A673 (cell line): ENCODE data around the gene CMTM4.

ENCODE experiments used
- EZH2 ChIP-seq: fragments of 200-600 bp; sonication (generic); IDR thresholded peaks from 2 replicates; pipeline ENCODE4 v1.6.1; 2017; ENCODE audit warnings: borderline replicate concordance, low read depth, mild to moderate bottlenecking, mixed read lengths, antibody characterized with exemption, low read length; ENCODE audit not compliant: poor library complexity, severe bottlenecking
- TF ChIP-seq, protein P1 (sequence below): fragments of 300-800, 200-600 bp; sonication (generic); conservative IDR thresholded peaks from 2 replicates; pipeline ENCODE4 v1.5.1; 2017; ENCODE audit warnings: low read depth, mild to moderate bottlenecking, antibody characterized with exemption, low read length, moderate library complexity, mixed read lengths

DNA sequence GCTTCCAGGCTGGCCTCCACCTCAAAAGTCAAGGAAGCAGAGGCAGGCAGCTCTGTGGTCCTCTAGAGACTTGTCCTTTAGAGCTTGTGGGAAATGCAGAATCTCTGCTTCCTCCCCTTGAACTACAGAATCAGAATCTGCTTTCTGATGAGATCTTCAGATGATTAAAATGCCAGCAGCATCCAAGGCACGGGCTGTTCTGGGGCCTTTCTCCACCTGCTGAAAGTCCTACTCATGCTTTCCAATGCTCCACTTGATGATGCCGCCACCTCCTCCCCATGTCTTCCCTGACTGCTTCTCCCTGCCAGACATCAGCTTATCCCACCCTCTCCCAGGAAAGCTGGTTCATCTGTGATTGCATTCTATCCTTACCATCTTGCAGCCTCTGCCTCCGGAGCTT, 58.7 kb downstream of the CMTM4 start:
- TF ChIP-seq, protein P1, sequence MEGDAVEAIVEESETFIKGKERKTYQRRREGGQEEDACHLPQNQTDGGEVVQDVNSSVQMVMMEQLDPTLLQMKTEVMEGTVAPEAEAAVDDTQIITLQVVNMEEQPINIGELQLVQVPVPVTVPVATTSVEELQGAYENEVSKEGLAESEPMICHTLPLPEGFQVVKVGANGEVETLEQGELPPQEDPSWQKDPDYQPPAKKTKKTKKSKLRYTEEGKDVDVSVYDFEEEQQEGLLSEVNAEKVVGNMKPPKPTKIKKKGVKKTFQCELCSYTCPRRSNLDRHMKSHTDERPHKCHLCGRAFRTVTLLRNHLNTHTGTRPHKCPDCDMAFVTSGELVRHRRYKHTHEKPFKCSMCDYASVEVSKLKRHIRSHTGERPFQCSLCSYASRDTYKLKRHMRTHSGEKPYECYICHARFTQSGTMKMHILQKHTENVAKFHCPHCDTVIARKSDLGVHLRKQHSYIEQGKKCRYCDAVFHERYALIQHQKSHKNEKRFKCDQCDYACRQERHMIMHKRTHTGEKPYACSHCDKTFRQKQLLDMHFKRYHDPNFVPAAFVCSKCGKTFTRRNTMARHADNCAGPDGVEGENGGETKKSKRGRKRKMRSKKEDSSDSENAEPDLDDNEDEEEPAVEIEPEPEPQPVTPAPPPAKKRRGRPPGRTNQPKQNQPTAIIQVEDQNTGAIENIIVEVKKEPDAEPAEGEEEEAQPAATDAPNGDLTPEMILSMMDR = no peak
- TF ChIP-seq EZH2 = no peak
